ENCODE measurements around the gene GRAP2.

GRAP2 gene

DNA sequence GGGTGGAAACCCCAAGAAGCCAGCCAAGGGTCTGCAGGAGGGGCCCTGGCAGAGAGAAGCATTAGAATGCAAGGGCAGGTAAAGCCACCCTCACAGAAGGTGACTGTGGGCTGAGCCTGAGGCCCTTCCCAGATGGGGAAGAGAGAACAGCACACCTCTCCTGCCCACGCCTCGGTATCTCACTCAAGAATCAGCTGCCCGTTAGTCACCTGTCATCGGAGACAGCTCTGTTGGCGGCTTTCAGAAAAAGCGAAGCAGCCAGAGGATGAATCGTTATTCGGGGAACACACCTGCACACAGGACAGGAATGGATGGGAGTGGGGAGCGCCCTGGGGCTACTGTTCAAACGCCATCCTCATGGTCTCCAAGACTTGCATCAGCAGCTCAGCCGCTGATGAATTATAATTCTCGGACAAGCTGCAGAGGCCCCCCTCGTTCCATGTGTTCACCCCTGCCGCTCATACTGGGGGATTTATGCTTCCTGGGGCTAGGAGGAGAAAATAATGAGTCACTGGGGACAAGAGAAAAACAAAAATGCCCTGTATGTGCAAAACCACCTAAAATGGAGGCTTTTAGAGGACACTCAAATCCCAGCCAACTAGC, 37.7 kb downstream of the GRAP2 start:
- Histone ChIP-seq H3K27me3 (ENCODE audit: insufficient read depth, poor library complexity, severe bottlenecking) (peaks cover 14% of the 10 kb centered on the region), H3K4me3 (replicated peaks; ENCODE audit: insufficient read depth, low read length) (no peak overlapping the region), H3K27ac (replicated peaks) (no peak overlapping the region)
- TF ChIP-seq SPI1 (IDR thresholded peaks at IDR 0.05; ENCODE audit: borderline replicate concordance, low read depth): no peak
- no peak for TF ChIP-seq POLR2AphosphoS5 (IDR thresholded peaks at IDR 0.05; ENCODE audit: low read depth)
- no peak for TF ChIP-seq GABPA (IDR thresholded peaks at IDR 0.05; ENCODE audit: low read depth)
- DNase-seq (ENCODE audit: low read depth in 1 of 2, low spot score in 1 of 2): no peak

DNA sequence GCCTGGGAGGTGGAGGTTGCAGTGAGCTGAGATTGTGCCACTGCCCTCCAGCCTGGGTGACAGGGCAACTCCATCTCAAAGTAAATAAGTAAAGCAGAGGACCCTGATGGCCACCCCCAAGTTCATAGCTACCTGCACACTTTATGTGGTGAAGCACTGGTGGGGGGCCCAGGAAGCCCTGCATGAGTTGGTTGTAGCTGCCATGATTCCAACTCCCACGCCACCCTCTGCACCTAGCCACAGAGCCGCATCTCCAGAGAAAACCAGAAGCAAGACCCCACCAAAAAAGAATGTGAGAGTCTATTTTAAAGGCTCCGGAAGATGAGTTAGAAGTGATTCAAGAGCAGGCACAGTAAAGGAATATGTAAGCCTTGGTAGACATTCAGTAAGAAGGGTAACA, 38.9 kb downstream of the GRAP2 start:
- no peak for DNase-seq (ENCODE audit: low read depth in 1 of 2, low spot score in 1 of 2)
- no peak for TF ChIP-seq CTCF (IDR thresholded peaks at IDR 0.05; ENCODE audit: insufficient read depth, low read length)
- TF ChIP-seq SPI1 (IDR thresholded peaks at IDR 0.05; ENCODE audit: borderline replicate concordance, low read depth): no peak
- no peak for TF ChIP-seq REST (IDR thresholded peaks at IDR 0.05; ENCODE audit: insufficient replicate concordance, low read depth)
- no peak for TF ChIP-seq POLR2AphosphoS5 (IDR thresholded peaks at IDR 0.05; ENCODE audit: low read depth)
- Histone ChIP-seq H3K4me3 (replicated peaks; ENCODE audit: insufficient read depth, low read length) (no peak overlapping the region), H3K27ac (replicated peaks) (no peak overlapping the region), H3K27me3 (ENCODE audit: insufficient read depth, poor library complexity, severe bottlenecking) (peaks cover 14% of the 10 kb centered on the region)

DNA sequence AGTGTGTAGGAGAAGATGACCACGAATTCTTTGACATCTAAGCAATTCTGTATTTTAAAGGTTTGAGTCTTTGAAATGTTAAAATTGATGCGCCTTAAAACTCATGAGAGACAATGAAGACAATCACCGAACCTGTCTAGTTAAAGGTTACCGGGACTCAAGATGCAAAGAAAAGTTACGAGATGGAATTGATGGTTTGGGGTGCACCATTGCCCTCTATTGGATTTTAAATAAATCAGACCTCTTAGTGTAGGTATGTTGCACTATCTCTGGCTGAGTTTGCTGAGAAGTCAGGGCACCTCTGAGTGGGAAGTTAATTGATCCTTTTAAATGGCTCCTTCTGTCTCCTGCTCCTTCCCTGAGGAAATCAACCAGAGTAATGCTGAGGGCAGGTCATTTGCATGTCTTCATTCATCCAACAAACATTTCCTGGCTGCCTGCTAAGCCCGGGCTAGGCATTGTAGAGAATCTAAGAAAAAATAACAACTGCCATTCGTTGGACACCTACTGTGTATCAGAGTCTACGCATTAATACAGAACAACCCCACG, 39.9 kb downstream of the GRAP2 start:
- Histone ChIP-seq H3K27ac (replicated peaks) (no peak overlapping the region), H3K4me3 (replicated peaks; ENCODE audit: insufficient read depth, low read length) (no peak overlapping the region), H3K27me3 (ENCODE audit: insufficient read depth, poor library complexity, severe bottlenecking) (peaks cover 14% of the 10 kb centered on the region)
- TF ChIP-seq GABPA (IDR thresholded peaks at IDR 0.05; ENCODE audit: low read depth): no peak
- no peak for TF ChIP-seq SPI1 (IDR thresholded peaks at IDR 0.05; ENCODE audit: borderline replicate concordance, low read depth)
- no peak for TF ChIP-seq CTCF (IDR thresholded peaks at IDR 0.05; ENCODE audit: insufficient read depth, low read length)
- TF ChIP-seq REST (IDR thresholded peaks at IDR 0.05; ENCODE audit: insufficient replicate concordance, low read depth): no peak
- no peak for TF ChIP-seq POLR2AphosphoS5 (IDR thresholded peaks at IDR 0.05; ENCODE audit: low read depth)
- no peak for DNase-seq (ENCODE audit: low read depth in 1 of 2, low spot score in 1 of 2)

- TF ChIP-seq SPI1 (IDR thresholded peaks at IDR 0.05; ENCODE audit: borderline replicate concordance, low read depth): no peak
- TF ChIP-seq POLR2AphosphoS5 (IDR thresholded peaks at IDR 0.05; ENCODE audit: low read depth): no peak
- no peak for TF ChIP-seq GABPA (IDR thresholded peaks at IDR 0.05; ENCODE audit: low read depth)
- DNase-seq (ENCODE audit: low read depth in 1 of 2, low spot score in 1 of 2): no peak
- H3K27ac ChIP-seq (replicated peaks): no peak overlapping the region
- no peak overlapping the region for H3K4me3 ChIP-seq (replicated peaks; ENCODE audit: insufficient read depth, low read length)
- H3K27me3 ChIP-seq (ENCODE audit: insufficient read depth, poor library complexity, severe bottlenecking): peaks cover 9% of the 10 kb centered on the region
Observed at GRCh38 chr22:39941601-39942000, 40.7 kb downstream of the GRAP2 start.
